ENCODE results near the gene NRARP. TPM values are rescaled to one million over a fixed set of nuclear protein-coding genes. Genes with fewer than 3 reads are reported as not detected.

NRARP gene
- total and polyA plus RNA-seq, 2 of the 8 experiments (the other 6 are each of a cell fraction or from before 2014, with no cell fraction given) = 32.5 to 37.2 TPM

DNA sequence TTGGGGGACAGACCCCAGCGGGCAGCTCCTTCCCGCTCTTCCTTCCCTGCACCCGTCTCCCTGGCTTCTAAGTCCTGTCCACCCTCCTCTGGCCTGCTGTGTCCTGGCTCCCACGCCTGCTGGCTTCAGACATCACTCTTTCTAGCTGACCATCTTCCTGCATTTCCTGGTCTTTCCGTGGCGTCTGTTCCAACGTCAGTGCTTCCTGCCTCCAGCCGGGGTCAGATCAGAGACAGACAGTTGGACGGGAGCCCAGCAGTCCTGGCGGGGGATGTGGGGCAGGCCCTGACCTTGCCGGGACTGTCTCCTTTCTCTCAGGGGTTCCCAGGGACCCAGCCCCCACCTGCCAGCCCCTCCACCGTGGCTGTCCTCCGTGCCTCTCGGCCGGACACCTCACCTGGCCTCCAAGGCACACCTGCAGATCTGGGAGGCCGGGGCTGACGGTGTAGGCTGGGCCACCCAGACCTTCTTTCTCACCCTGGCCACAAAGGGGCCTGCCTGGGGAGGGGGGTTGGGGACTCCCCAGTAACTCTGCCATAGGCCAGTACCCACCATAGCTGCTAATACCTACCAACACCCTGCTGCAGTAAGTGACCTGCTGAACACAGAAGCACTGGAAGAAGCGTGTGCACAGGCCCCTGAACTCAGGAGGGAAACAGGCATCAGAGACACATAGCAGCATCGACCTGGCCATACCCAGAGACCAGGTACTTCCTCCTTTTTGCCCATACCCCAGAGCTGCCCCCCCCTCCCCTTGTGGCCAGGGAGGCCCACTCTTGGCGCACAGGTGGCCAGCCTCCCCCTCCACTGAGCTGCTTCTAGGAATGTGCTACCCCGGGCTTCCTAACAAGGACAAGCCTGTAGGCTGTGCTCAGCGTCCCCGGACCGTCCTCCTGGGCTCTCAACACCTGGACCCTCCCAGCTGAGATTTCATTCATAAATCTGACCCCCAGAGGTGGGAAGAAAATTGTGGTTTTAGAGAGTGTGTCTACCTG lies 5.1 kb downstream of the NRARP start:
- Histone ChIP-seq H3K18ac (ENCODE audit: extremely low read depth, low read length) (peak overlapping the region; percentile 53), H3K23me2 (ENCODE audit: low read depth, low read length) (peaks cover 9% of the 10 kb centered on the region), H3K4me1 (replicated peaks in 1 of 4; ENCODE audit: control insufficient read depth in 3 of 4, insufficient read depth in 4 of 4, low read length in 3 of 4) (peaks cover 3 to 28% (median 24%) of the 10 kb centered on the region in 4 experiments), H3K23ac (ENCODE audit: insufficient read length) (no peak overlapping the region), H3K9ac (replicated peaks in 1 of 4; ENCODE audit: extremely low read depth in 1 of 4, low read depth in 3 of 4, low read length in 3 of 4) (no peak overlapping the region), H4K5ac (ENCODE audit: insufficient read length, low read depth, low read length) (no peak overlapping the region), H2AFZ (ENCODE audit: low read length) (no peak overlapping the region), H3K27me3 (replicated peaks in 1 of 4; ENCODE audit: control insufficient read depth in 3 of 4, extremely low read depth in 1 of 4, insufficient read depth in 3 of 4, low read length in 3 of 4) (peaks cover 0 to 24% (median 12%) of the 10 kb centered on the region in 4 experiments; a peak in 5 of 7 replicates), H3K4ac (replicated peaks; ENCODE audit: insufficient read length, low read depth, low read length) (peak overlapping the region; percentile 82), H3K36me3 (ENCODE audit: control insufficient read depth in 2 of 4, insufficient read depth in 4 of 4, low read length in 3 of 4) (no peaks in the 10 kb centered on the region), H2AK5ac (ENCODE audit: low read depth, low read length) (peak overlapping the region; percentile 75; the same call in 1 of the 2 replicates), H3K4me2 (ENCODE audit: insufficient read depth in 1 of 2, low read depth in 2 of 2, low read length in 2 of 2) (peak overlapping the region; percentile 64 to 69), H2BK12ac (ENCODE audit: low read depth, low read length) (peak overlapping the region; percentile 27; the same call in 1 of the 2 replicates), H2BK5ac (ENCODE audit: low read depth, low read length) (peak overlapping the region; percentile 60; the same call in 1 of the 2 replicates), H3K79me2 (ENCODE audit: control insufficient read depth in 1 of 2, insufficient read depth in 2 of 2, low read length in 2 of 2) (peaks cover 0 to 3% of the 10 kb centered on the region in 2 experiments; a peak in 1 of 4 replicates), H3K56ac (replicated peaks; ENCODE audit: insufficient read length, low read depth, low read length) (no peak overlapping the region), H4K91ac (replicated peaks; ENCODE audit: insufficient read length, low read length) (peak overlapping the region; percentile 92), H2BK20ac (ENCODE audit: low read length) (peak overlapping the region; percentile 90; the same call in 1 of the 2 replicates), H4K8ac (ENCODE audit: extremely low read depth, insufficient read depth, low read length) (peak overlapping the region; percentile 78; the same call in 1 of the 2 replicates), H4K20me1 (replicated peaks in 1 of 2; ENCODE audit: control insufficient read depth in 1 of 2, insufficient read depth in 2 of 2, low read length in 2 of 2) (peaks cover 3 to 11% of the 10 kb centered on the region in 2 experiments), H2BK120ac (replicated peaks; ENCODE audit: low read depth, low read length) (peak overlapping the region; percentile 2), H2BK15ac (ENCODE audit: low read length) (no peak overlapping the region; the same call in 1 of the 2 replicates), H3K14ac (ENCODE audit: insufficient read length) (no peak overlapping the region), H3K79me1 (ENCODE audit: low read depth, low read length) (peaks cover 3% of the 10 kb centered on the region), H3K27ac (ENCODE audit: low read depth, low read length) (no peak overlapping the region), H3K9me3 (ENCODE audit: insufficient read depth in 2 of 2, low read depth in 1 of 2, low read length in 1 of 2) (peaks cover 0 to 4% of the 10 kb centered on the region in 2 experiments; a peak in 2 of 4 replicates), H3K4me3 (ENCODE audit: extremely low read depth in 1 of 4, insufficient read depth in 2 of 4, low read depth in 3 of 4, low read length in 4 of 4) (peak overlapping the region in 3 of 4 experiments; percentile 29 to 60 (median 30); a peak in 5 of 8 replicates)
- peak in 1 of 2 experiments; percentile 54 for DNase-seq (ENCODE audit: low read depth in 1 of 2, low spot score in 2 of 2)
- FAIRE-seq = no peak
- ChIA-PET CTCF (ENCODE audit: partially characterized antibody) (interaction anchor here (0.7 to 2.6 kb wide), 7 partner anchors 9 to 166 kb away, joined by 3 to 9 read pairs (median 5); no protein-coding TSS in a partner anchor), POLR2A (ENCODE audit: partially characterized antibody) (interaction anchor here (0.6 to 10.0 kb wide), 7 partner anchors 10 to 57 kb away, joined by 3 to 129 read pairs (median 4); partner anchors contain the start of gene TUBB4B)
- WGBS, 2 experiments (ENCODE audit: extremely low coverage in 1 of 2, insufficient coverage in 1 of 2, insufficient read length in 1 of 2, insufficient replicate concordance in 2 of 2, low coverage in 1 of 2, low lambda C conversion rate in 2 of 2, missing lambda C conversion rate in 1 of 2) = 61% methylated on average over 23 of the region's 24 CpGs; no CpG with 5 or more reads in 1 of the 2 experiments
- TF ChIP-seq MAX (IDR thresholded peaks at IDR 0.05) = no peak
- no peak for TF ChIP-seq JUN (IDR thresholded peaks at IDR 0.05; ENCODE audit: low read depth, low read length)
- no peak for TF ChIP-seq SP4 (IDR thresholded peaks at IDR 0.05; ENCODE audit: low read length)
- peak; percentile 16 for TF ChIP-seq TAF7 (optimal IDR thresholded peaks at IDR 0.05; ENCODE audit: borderline replicate concordance, low read depth, low read length)
- TF ChIP-seq GTF2F1 (IDR thresholded peaks at IDR 0.05; ENCODE audit: borderline replicate concordance, low read depth, low read length) = no peak
- TF ChIP-seq POLR2A (IDR thresholded peaks at IDR 0.05; ENCODE audit: control extremely low read depth in 1 of 2, low read depth in 2 of 2, low read length in 2 of 2) = peak in 1 of 2 experiments; percentile 28; a peak in 1 of 3 replicates
- TF ChIP-seq E2F6 (IDR thresholded peaks at IDR 0.05) = peak; percentile 17; the same call in 1 of the 2 replicates
- no peak for TF ChIP-seq MAFK (IDR thresholded peaks at IDR 0.05; ENCODE audit: low read depth, low read length)
